ENCODE measurements around the gene TLE1.

Gene TLE1

DNA sequence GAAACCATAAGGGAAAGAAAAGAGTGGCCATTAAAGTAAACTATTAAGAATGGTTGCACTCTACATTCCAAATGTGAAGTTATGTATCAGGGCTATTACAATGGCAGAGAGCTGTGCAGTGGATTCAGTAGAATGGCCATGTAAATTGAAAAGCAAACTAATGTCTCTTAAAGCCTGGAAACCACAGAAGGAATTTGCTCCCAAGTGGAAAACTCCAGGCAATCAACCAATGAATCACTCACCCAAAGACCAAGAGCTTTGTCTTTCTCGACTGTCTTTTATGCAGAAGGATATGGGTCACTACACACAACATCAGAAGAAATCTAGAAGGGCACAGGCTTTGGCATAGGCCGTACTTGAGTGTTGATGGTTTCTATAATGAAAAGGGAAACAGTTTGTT is 114.9 kb downstream of the TLE1 start:
- DNase-seq (ENCODE audit: low read depth in 2 of 2): no peak

- DNase-seq (ENCODE audit: low read depth in 2 of 2): no peak
Measured at GRCh38 chr9:81573415-81574321, 115.7 kb downstream of the TLE1 start.

GRCh38 chr9:81570083-81570482 is 119.3 kb downstream of the TLE1 start:
- DNase-seq (ENCODE audit: low read depth in 2 of 2): no peak

GRCh38 chr9:81566074-81566698 is 123.2 kb downstream of the TLE1 start:
- DNase-seq (ENCODE audit: low read depth in 2 of 2): no peak

DNA sequence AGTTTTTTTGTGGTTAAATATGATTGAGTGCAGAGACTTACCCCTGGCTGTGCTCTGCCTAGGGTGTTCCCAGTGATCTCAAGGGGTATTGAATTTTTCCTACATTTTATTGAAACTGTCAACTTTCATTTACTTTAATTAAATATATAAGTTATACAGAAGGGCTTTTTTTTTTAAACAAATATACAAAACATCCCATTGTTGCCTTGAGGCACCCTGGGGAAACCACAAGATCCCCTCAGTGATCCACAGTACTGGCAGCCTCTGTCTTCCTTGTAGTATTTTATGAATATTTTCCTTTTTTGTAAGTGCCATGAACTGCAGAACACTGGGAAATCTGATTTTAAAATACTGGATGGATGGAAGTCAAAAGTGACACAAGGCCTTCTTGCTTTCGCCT is 123.7 kb downstream of the TLE1 start:
- no peak for DNase-seq (ENCODE audit: low read depth in 2 of 2)

DNA sequence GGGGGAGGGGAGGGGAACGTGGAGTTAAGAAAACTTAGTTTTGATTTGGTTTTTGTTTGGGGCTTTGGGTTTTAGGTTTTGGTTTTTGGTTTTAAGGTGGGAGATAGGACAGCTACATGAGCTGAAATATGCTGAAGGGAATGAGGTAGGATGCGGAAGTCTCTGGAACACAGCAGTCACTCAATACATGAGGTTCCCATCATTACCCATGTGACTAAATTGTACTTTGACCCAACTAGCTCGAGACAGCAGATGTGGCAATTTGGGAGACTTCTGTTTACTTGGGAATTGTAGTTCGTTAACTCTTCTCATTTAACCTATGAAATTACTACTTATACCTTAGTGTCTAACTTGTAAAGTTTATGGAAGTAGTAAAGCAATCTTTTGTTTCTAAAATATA is 124.2 kb downstream of the TLE1 start:
- DNase-seq (ENCODE audit: low read depth in 2 of 2): no peak

GRCh38 chr9:81564632-81565031 is 124.7 kb downstream of the TLE1 start:
- no peak for DNase-seq (ENCODE audit: low read depth in 2 of 2)

DNA sequence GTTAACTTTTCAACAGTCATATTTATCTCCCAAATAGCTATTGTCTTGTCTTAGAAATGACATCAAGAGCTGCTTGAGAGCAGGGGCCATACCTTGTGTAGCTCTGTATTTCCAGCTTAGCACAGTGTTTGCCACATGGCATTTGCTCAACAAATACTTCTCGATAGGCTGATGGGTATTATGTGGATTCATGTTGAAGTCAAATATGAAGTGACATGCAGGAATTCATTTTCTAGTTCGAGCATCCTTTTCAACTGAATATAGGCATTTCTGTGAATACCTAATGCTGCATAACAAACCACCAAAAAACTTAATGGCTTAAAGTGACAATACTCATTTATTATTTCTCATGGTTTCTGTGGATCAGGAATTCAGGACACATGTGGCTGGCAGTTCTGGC is 125.6 kb downstream of the TLE1 start:
- DNase-seq (ENCODE audit: low read depth in 2 of 2): no peak

DNA sequence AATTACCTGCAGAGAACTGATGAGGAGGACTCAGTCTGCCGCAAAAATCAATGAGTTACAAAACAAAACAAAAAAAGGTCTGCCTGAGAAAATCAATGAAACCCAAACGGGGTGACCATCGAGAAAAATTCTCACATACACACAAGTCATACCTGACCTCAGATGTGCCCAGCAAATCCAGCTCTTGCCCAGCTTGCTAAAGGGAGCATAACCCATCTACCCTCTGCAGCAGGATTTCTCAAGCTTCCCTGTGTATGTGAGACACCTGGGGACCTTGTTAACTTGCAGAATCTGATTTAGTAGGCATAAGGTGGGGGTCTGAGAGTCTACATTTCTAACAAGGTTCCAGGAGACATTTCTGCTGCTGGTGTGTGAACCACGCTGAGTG is 126.3 kb downstream of the TLE1 start:
- no peak for DNase-seq (ENCODE audit: low read depth in 2 of 2)

DNA sequence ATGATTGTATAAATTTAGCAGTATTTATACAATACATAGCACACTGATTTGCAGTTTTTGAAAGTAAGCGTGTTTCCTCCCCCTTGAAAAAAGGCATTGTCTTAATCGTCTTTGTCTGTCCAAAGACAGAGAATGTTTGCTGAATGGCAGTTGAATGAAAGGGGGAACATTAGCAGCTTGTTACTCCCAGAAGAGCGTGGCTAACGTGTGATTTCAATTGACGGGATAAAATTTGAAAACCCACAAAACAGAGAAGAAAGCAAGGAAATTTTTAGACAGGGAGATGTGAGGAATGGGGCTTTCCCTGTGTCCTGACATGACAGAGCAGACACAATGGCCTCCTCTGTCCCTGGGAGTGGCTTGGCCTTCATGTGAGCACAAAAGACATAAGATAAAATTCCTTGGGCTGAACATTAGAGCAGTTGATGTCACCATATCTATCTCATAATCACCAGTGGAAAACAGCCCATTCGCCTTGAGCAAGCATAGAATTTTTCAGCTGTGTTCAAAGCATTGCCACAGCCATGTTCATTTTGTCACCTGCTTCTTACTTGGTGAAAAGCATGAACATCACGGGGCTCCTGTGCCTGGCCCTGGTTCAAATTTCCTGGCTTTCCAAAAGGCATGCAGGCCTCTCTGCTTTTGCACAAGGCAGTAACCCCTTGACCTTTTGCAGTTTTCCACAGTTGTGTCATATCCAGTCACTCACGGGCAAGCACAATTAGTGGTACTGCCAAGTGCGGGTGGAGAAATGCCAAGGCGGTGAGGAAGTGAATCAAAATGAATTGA is 126.9 kb downstream of the TLE1 start:
- DNase-seq (ENCODE audit: low read depth in 2 of 2): no peak

DNA sequence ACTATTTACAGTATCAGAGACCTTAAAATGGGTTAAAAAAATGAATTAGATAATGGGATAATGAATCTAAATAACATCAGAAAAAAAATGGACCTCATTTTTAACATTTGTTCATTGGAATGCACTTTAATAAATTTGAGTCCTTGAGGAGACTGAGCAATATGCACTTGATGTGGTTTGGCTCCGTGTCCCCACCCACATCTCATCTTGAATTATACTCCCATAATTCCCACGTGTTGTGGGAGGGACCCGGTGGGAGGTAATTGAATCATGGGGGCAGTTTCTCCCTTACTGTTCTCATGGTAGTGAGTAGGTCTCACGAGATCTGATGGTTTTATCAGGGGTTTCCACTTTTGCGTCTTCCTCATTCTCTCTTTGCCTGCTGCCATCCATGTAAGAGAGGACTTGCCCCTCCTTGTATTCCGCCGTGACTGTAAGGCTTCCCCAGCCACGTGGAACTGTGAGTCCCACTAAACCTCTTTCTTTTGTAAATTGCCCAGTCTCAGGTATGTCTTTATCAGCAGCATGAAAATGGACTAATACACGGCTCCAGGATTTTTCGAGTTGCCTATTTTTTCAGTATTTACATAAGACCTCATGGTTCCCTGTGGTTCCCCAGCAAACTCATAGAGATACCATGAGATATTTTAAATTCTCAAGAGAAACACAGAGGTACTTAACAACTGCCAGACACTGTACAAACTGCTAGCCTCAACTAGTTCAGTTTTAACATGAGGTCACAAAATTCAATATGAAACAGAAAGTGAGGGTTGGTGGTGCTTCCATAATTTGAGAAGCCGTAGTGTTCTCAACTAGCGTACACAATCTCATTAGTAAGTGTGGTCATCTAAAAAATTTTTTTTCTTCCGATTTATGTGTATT is 128.3 kb downstream of the TLE1 start:
- DNase-seq (ENCODE audit: low read depth in 2 of 2): no peak

GRCh38 chr9:81559709-81560108 is 129.6 kb downstream of the TLE1 start:
- no peak for DNase-seq (ENCODE audit: low read depth in 2 of 2)

DNA sequence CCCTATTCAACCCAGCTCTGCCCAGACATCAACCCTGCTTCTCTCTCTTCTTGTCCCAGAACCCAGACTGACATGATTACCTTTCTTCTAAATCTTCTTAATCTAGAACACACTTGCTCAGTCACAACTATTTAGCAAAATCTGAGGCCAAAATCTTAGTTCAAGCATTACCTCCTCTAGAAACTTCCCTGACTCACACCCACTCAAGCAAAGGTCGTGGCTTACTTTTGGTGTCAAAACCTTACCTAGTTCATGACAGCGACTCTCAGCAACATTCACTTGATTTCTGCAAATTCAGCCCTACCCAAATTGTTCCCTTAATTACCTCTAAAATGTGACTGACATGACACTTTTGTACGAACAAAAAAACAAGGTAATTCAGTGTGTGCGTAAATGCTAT is 130.2 kb downstream of the TLE1 start:
- DNase-seq (ENCODE audit: low read depth in 2 of 2): no peak

DNA sequence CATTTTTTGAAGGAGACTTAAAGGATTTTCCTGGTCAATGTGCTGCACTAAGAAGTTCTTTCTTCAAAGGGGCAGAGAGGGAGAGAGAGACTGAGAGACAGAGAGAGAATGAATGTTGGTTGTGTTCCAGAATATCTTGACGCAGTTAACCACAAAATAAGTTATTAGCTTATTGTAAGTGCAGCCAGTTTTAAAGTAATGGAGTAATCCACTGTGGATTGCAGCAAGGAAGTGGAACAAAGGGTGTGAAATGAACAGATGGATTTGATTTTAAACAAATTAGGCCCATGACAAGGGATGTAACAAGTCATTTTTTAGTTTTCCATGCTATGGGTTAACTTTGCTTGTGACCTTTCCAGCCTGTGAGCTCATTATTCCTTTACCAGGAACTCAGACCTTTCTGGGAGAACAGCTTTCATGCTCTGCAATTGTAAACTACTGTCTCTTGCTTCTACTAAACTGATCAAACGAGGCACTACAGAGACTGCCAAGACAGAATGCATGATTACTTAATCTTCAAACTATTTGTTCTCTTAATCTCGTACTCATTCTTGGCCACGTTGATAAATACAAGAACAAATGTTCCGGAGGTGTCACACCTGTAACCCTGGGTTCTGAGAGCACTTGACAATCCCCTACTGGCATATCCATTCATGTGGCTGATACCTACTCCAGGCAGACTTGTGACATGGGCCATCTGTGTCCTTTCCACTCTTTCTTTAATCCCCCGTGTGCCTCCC is 131.1 kb downstream of the TLE1 start:
- no peak for DNase-seq (ENCODE audit: low read depth in 2 of 2)

DNA sequence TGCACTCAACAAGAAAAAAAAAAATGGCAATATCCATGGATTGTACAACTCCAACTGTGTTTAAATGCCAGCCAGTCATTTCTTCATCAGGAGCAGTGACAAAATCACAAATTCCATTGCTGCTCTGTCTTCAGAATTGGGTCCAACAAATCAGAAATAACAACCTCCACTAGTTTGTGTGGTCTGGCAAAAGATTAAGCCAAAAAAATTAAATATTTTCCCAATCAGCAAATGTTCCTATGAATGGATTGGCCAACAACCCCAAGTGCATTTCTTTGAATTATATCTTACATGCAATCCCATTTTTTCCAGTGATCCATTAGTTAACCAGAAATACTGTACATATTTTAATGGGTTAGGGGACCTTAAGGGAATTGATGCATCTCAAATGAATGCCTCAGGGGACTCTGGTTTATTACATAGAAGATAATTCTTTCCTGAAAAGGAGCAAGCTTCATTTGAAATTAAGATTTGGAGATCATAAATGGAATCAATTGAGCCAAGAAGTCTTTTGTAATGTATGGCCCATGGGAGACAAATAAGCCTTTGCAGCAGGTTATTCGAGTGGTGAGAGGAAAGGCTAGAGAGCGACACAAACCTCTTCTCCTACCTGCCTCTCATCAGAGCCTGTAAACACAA is 131.8 kb downstream of the TLE1 start:
- no peak for DNase-seq (ENCODE audit: low read depth in 2 of 2)

DNA sequence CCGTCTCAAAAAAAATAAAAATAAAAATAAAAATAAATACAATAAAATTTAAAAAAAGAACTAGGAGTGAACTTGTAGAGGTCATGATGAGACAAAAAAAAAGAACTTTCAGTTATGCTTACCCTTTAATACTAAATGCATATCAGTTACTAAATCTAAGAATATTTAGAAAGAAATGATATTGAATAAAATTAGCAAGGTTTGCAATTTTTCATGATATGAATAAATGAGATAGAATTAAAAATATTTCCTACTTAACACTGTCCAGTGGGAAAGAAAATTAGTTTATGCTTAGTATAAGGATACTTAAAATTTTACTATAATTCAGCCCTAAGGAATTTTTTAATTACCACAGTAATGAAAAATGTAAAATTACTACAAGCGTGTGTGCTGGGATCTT is 132.4 kb downstream of the TLE1 start:
- no peak for DNase-seq (ENCODE audit: low read depth in 2 of 2)

DNA sequence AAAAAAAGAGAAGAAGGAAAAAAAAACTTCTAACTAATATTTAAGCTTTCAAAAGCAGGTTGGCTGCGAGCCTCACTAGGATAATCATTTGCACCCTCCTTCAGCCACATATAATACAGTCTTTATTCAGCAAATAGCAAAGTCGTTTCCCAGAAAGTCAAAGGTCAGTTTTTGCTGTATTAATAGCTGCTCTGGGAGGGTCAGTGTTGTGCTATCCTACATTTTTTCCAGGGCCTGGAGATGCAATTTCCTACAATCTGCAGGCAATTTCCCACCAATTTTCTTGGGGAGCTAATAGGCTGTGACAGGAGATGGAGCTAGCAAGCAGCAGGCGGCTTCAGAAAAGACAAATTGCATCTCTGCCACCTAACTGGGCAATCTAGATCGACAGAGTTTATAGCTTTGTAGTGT is 136.8 kb downstream of the TLE1 start:
- DNase-seq (ENCODE audit: low read depth in 2 of 2): no peak

GRCh38 chr9:81550207-81550583 is 139.2 kb downstream of the TLE1 start:
- DNase-seq (ENCODE audit: low read depth in 2 of 2): no peak

- no peak for DNase-seq (ENCODE audit: low read depth in 2 of 2)
Measured at GRCh38 chr9:81549500-81550206, 139.7 kb downstream of the TLE1 start.

DNA sequence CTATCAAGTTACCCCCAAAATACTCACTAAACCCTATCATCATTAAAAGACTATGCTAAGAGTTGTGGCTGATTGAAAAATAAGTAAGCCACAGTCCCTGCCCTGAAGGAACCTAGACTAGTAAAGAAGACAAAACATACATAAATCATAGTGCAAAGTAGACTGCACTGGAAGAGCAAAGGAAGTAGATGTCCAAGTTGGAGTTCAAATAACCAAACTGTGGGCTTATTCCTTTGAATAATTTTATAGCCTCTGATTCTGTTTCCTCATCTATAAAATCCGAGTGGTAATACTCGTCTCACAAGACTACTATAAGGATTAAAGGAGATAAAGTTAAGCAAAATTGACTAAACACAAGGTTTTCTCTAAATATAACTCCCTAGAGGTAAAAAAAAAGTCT is 140.4 kb downstream of the TLE1 start:
- DNase-seq (ENCODE audit: low read depth in 2 of 2): no peak

Data from stimulated activated CD8-positive, alpha-beta memory T cell treated with anti-CD3 and anti-CD28 coated beads, Interleukin-2, amount 100 ng/mL, for 48 hours (primary cell).